Measurements from ENCODE around the gene SLC25A51.

GRCh38 chr9:37916471-37917312 lies 12.8 kb upstream of the SLC25A51 start:
- TF ChIP-seq CTCF (IDR thresholded peaks at IDR 0.05) (no peak), POLR2A (IDR thresholded peaks at IDR 0.05; ENCODE audit: low read depth) (no peak), EP300 (IDR thresholded peaks at IDR 0.05) (no peak), POLR2AphosphoS5 (IDR thresholded peaks at IDR 0.05) (no peak)
